Measurements from ENCODE around the gene TEX12.

DNA sequence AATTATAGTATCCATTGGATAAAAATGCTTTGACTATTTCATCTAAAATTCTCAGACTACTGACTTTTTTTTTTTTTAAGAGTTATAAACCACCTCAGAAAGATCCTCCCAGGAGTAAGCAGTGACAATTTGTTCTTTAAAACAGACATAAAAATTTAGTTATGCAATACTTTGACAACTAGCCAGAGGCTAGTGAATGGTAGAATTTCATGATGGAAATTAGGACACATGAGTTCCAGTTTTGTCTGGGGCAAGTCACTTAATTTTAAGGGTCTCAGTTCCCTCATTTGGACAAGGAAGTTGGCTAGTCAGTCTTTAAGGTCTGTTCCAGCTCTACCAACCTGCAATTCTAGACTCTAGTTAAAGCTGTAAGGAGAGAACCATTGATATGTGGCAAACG lies 6.2 kb upstream of the TEX12 start:
- TF ChIP-seq, protein P1, sequence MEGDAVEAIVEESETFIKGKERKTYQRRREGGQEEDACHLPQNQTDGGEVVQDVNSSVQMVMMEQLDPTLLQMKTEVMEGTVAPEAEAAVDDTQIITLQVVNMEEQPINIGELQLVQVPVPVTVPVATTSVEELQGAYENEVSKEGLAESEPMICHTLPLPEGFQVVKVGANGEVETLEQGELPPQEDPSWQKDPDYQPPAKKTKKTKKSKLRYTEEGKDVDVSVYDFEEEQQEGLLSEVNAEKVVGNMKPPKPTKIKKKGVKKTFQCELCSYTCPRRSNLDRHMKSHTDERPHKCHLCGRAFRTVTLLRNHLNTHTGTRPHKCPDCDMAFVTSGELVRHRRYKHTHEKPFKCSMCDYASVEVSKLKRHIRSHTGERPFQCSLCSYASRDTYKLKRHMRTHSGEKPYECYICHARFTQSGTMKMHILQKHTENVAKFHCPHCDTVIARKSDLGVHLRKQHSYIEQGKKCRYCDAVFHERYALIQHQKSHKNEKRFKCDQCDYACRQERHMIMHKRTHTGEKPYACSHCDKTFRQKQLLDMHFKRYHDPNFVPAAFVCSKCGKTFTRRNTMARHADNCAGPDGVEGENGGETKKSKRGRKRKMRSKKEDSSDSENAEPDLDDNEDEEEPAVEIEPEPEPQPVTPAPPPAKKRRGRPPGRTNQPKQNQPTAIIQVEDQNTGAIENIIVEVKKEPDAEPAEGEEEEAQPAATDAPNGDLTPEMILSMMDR (IDR thresholded peaks at IDR 0.05): no peak
- TF ChIP-seq POLR2A (IDR thresholded peaks at IDR 0.05): no peak
